Right lobe of liver (tissue), 4 donors: Measurements from ENCODE around the gene SNCAIP.

ENCODE experiments used
- POLR2A ChIP-seq: fragments of 450-650 bp; IDR thresholded peaks from one replicate; pipeline ENCODE4 v1.6.1; 2017; ENCODE audit warnings: antibody characterized with exemption, mild to moderate bottlenecking
- TF ChIP-seq, protein P1 (sequence below), 4 donors: fragments of 200-600 bp in 3 of 4; fragments of 450-650 bp in 1 of 4; IDR thresholded peaks; one replicate each; pipeline versions ENCODE4 v1.5.1 to v1.8.0; 2016 to 2022; ENCODE audit warnings: antibody characterized with exemption in 4 of 4, mild to moderate bottlenecking in 2 of 4
- donor health status: DM: no; HTN: no; CAD: no.
- donor health status: DM: no; HTN: no; CAD: no.
- donor health status: DM: no; HTN: yes; CAD: no.

DNA sequence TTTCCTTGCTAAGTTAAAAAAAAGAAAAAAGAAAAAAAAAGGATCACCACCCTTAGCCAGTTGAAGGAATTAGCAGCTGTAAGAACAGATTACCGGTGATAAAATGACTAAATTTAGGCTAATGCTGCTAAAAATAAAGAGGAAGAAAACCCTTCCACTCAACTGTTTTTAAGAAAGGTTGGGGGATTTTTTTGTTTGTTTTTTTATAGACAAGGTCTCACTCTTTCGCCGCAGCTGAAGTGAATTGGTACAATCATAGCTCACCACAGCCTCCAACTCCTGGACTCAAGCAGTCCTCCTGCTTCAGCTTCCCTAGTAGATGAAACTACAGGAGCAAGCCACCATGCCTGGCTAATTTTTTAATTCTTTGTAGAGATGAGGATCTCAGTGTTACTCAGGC is 101.7 kb downstream of the SNCAIP start:
- TF ChIP-seq, protein P1, sequence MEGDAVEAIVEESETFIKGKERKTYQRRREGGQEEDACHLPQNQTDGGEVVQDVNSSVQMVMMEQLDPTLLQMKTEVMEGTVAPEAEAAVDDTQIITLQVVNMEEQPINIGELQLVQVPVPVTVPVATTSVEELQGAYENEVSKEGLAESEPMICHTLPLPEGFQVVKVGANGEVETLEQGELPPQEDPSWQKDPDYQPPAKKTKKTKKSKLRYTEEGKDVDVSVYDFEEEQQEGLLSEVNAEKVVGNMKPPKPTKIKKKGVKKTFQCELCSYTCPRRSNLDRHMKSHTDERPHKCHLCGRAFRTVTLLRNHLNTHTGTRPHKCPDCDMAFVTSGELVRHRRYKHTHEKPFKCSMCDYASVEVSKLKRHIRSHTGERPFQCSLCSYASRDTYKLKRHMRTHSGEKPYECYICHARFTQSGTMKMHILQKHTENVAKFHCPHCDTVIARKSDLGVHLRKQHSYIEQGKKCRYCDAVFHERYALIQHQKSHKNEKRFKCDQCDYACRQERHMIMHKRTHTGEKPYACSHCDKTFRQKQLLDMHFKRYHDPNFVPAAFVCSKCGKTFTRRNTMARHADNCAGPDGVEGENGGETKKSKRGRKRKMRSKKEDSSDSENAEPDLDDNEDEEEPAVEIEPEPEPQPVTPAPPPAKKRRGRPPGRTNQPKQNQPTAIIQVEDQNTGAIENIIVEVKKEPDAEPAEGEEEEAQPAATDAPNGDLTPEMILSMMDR (IDR thresholded peaks at IDR 0.05) = no peak
- TF ChIP-seq POLR2A = no peak
